Lower lobe of right lung (tissue), 2 donors: ENCODE data around the gene BLTP3B. TPM values are rescaled to one million over a fixed set of nuclear protein-coding genes. Genes with fewer than 3 reads are reported as not detected.

ENCODE experiments used
- ATAC-seq, 2 donors: fragments of 200-7000 bp; cut with Tn5 transposase; one replicate each; pipeline ENCODE4 v1.9.1; 2020 to 2022; ENCODE audit warnings: mild to moderate bottlenecking in 2 of 2, moderate library complexity in 2 of 2
- DNase-seq: peaks from one replicate; pipeline ENCODE4 v3.0.0-alpha.2; 2020
- H3K27ac ChIP-seq: fragments of 200-600 bp; one replicate; pipeline ENCODE4 v1.8.0; 2022
- H3K27me3 ChIP-seq: fragments of 200-600 bp; one replicate; pipeline ENCODE4 v1.8.0; 2022; ENCODE audit warnings: low read depth
- H3K36me3 ChIP-seq: fragments of 200-600 bp; one replicate; pipeline ENCODE4 v1.8.0; 2022; ENCODE audit warnings: mild to moderate bottlenecking
- H3K4me1 ChIP-seq: fragments of 200-600 bp; one replicate; pipeline ENCODE4 v1.8.0; 2022
- H3K4me3 ChIP-seq: fragments of 200-600 bp; one replicate; pipeline ENCODE4 v1.8.0; 2022; ENCODE audit warnings: mild to moderate bottlenecking
- H3K9me3 ChIP-seq: fragments of 200-600 bp; one replicate; pipeline ENCODE4 v1.8.0; 2022
- intact Hi-C: fragments of 100-400 bp; cut with DNase I; formaldehyde crosslinking; loops from one replicate; pipeline ENCODE4 v1.11.0; 2022
- total RNA-seq: library from RNA; stranded (reverse); fragmentation: NEBNext Ultra II Directional; extraction: Animal tissue kit (Norgen Biotek cat#: 25700); gene quantifications from one replicate; pipeline ENCODE4 v1.2.1, GENCODE V29; 2021
- TF ChIP-seq, protein P1 (sequence below): fragments of 200-600 bp; IDR thresholded peaks from one replicate; pipeline ENCODE4 v1.8.0; 2022; ENCODE audit warnings: antibody characterized with exemption, mild to moderate bottlenecking
- donor health status: DM: no; HTN: yes; CAD: no; lungs with severe emphysema.

Gene BLTP3B
- total RNA-seq, 1 donor from 2014 or later = 24.2 TPM

- intact Hi-C loops = no loop called here
- Histone ChIP-seq H3K9me3 (no peaks in the 10 kb centered on the region), H3K27me3 (no peaks in the 10 kb centered on the region), H3K27ac (no peak overlapping the region), H3K4me3 (no peak overlapping the region), H3K4me1 (peaks cover 11% of the 10 kb centered on the region), H3K36me3 (no peaks in the 10 kb centered on the region)
- ATAC-seq (no peak), DNase-seq (no peak)
- TF ChIP-seq, protein P1, sequence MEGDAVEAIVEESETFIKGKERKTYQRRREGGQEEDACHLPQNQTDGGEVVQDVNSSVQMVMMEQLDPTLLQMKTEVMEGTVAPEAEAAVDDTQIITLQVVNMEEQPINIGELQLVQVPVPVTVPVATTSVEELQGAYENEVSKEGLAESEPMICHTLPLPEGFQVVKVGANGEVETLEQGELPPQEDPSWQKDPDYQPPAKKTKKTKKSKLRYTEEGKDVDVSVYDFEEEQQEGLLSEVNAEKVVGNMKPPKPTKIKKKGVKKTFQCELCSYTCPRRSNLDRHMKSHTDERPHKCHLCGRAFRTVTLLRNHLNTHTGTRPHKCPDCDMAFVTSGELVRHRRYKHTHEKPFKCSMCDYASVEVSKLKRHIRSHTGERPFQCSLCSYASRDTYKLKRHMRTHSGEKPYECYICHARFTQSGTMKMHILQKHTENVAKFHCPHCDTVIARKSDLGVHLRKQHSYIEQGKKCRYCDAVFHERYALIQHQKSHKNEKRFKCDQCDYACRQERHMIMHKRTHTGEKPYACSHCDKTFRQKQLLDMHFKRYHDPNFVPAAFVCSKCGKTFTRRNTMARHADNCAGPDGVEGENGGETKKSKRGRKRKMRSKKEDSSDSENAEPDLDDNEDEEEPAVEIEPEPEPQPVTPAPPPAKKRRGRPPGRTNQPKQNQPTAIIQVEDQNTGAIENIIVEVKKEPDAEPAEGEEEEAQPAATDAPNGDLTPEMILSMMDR = no peak
These were observed 3.6 kb upstream of the BLTP3B start for GRCh38 chr12:100146252-100146651.

DNA sequence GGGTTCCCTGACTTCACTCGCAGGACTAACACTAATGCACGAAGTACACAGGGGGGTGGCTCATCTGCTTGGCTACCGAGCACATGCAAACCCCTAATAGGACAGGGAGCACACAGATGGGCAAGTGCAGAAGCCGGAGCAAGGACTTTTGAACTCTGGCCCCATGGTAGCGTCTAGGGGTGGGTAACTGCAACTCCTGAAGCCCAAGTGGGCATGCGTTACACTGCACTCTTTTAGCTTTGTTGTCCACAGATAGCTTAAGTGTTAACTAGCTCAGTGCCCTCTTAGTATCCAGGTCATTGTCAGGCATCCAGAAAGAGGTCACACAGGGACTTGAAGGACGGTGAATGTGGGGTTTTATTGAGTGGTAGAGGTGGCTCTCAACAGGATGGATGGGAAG, 3.0 kb upstream of the BLTP3B start:
- ATAC-seq (no peak), DNase-seq (no peak)
- Histone ChIP-seq H3K27me3 (no peaks in the 10 kb centered on the region), H3K4me1 (peaks cover 15% of the 10 kb centered on the region), H3K4me3 (no peak overlapping the region), H3K36me3 (no peaks in the 10 kb centered on the region), H3K27ac (no peak overlapping the region), H3K9me3 (no peaks in the 10 kb centered on the region)
- intact Hi-C loops = no loop called here
- TF ChIP-seq, protein P1 = no peak

- H3K27me3 ChIP-seq = no peaks in the 10 kb centered on the region
- peak overlapping the region; percentile 98 for H3K27ac ChIP-seq
- H3K4me1 ChIP-seq = peaks cover 37% of the 10 kb centered on the region
- intact Hi-C loops = no loop called here
- peak overlapping the region; percentile 89 for H3K4me3 ChIP-seq
- ATAC-seq (peak; percentile 76 to 80), DNase-seq (peak; percentile 67)
- no peaks in the 10 kb centered on the region for H3K9me3 ChIP-seq
- TF ChIP-seq, protein P1 = no peak
- H3K36me3 ChIP-seq = no peaks in the 10 kb centered on the region
These were observed 450 bp downstream of the BLTP3B start for GRCh38 chr12:100141998-100142850.

GRCh38 chr12:100141666-100141997, 1.0 kb downstream of the BLTP3B start:
- intact Hi-C loops = no loop called here
- no peaks in the 10 kb centered on the region for H3K9me3 ChIP-seq
- DNase-seq (no peak), ATAC-seq (peak; percentile 39 to 65)
- no peaks in the 10 kb centered on the region for H3K27me3 ChIP-seq
- H3K4me3 ChIP-seq = peak overlapping the region; percentile 89
- TF ChIP-seq, protein P1 = no peak
- no peaks in the 10 kb centered on the region for H3K36me3 ChIP-seq
- peaks cover 37% of the 10 kb centered on the region for H3K4me1 ChIP-seq
- H3K27ac ChIP-seq = peak overlapping the region; percentile 98

- Histone ChIP-seq H3K4me3 (no peak overlapping the region), H3K27ac (no peak overlapping the region), H3K36me3 (no peaks in the 10 kb centered on the region), H3K9me3 (no peaks in the 10 kb centered on the region), H3K4me1 (peaks cover 37% of the 10 kb centered on the region), H3K27me3 (no peaks in the 10 kb centered on the region)
- ATAC-seq = no peak
- TF ChIP-seq, protein P1 = no peak
- intact Hi-C loops = no loop called here
- DNase-seq = no peak
These were observed 3.9 kb downstream of the BLTP3B start for GRCh38 chr12:100138803-100139098.
